HUDEP-2 (cell line): ENCODE data around the gene HRH4.
A peak's percentile ranks its signal among the peaks of the same experiment; 100 is the strongest.

Experiments used
- DNase-seq, 76 experiments: peaks; one replicate each; lab custom pipeline; 2025; ENCODE audit not compliant: unreplicated experiment in 76 of 76; lab: John Stamatoyannopoulos, UW

Gene HRH4, protein sequence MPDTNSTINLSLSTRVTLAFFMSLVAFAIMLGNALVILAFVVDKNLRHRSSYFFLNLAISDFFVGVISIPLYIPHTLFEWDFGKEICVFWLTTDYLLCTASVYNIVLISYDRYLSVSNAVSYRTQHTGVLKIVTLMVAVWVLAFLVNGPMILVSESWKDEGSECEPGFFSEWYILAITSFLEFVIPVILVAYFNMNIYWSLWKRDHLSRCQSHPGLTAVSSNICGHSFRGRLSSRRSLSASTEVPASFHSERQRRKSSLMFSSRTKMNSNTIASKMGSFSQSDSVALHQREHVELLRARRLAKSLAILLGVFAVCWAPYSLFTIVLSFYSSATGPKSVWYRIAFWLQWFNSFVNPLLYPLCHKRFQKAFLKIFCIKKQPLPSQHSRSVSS

DNA sequence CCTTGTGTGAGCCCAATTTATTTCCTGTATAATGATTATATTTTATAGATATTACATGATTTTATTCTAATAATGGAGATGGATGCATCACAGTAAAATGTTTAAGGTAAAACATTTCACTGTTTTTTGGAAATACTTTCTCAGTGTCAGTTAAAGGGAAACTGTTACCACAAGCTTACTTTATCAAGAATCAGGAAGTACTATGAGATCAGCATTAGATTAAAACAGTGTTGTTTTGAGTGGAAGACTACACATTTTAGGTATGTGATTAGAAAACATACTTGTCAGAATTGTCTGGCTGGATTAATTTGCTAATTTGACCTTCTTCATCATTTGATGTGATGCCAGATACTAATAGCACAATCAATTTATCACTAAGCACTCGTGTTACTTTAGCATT is at the start of gene HRH4:
Gene HRH4 (plus strand): TSS at position 250 of the 400 bp plus-strand sequence. CDS start 92 bp downstream, at position 342.
- no peak for DNase-seq

DNA sequence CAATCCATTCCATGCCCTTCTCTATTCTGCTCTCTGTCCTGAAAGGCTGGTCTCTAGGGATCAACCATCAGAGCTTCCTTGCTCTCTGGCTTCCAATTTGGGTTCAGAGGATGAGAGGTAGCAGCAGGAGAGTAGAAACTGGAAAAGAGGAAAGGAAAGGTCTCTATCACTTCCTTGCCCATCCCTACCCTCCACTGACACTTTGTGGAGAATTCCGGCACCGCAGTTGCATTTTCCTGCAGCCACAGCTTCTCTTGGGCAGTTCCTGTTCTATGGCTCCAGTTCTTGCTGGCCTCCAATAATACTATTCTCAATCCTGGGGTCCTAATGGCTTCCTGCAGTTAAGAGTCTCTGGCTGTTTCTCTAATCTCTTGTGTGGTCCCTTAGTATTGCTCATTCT is 47.3 kb upstream of the HRH4 start:
- no peak for DNase-seq

DNA sequence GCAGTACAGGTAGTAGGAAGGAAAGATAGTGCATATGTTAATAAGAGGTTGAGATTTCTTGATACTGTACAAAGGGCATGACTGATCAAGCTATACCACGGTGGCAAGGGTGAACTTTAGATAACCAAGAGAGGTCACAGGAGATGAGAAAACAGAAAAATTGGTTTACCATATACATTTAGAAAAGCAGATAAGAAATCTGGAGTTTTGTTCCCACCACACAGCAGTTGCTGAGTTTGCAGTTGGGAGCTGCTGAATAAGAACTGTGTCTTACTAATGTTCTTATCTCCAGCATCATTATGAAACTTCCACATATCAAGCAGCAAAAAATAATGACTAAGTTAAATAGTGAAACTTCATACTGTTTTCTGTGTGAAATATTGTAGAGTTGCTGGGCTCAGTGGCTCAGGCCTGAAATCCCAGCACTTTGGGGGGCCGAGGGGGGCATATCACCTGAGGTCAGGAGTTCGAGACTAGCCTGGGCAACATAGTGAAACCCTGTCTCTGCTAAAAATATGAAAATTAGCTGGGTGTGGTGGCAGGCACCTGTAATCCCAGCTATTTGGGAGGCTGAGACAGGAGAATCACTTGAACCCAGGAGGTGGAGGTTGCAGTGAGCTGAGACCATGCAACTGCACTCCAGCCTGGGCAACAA is 46.0 kb upstream of the HRH4 start:
- DNase-seq = no peak

DNA sequence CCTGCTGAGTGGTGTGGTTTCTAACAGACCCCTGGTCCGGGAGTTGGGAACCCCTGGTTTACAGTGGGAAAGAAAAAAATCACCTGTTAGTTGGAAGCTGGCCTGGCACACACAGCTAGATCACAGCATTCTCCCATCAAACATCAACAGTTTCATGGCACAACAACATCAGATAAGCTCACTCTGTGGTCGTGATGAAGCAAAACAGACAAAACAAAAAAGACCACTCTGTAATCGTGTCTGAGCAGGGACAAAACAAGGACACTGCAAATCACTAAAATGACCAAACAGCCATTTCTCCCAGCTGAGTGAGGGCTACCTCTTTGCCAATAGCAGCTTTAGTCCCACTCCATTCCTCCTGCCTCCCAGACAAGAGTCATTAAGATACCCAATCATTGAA is 43.0 kb upstream of the HRH4 start:
- no peak for DNase-seq

DNA sequence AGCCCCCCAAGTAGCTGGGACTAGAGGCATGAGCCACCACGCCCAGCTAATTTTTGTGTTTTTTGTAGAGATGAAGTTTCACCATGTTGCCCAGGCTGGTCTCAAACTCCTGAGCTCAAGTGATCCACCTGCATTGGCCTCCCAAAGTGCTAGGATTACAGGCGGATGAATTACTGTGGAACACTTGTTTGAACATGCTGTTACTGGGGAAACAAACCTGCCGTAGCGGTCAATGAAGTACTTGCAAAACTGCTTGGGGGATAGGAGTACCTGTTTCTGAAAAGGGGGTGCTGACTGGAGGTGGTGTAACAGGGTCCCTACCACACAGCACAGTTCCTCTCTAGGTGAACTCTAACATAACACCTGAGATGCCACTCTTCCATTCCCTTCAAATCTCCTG is 39.9 kb upstream of the HRH4 start:
- DNase-seq = no peak

DNA sequence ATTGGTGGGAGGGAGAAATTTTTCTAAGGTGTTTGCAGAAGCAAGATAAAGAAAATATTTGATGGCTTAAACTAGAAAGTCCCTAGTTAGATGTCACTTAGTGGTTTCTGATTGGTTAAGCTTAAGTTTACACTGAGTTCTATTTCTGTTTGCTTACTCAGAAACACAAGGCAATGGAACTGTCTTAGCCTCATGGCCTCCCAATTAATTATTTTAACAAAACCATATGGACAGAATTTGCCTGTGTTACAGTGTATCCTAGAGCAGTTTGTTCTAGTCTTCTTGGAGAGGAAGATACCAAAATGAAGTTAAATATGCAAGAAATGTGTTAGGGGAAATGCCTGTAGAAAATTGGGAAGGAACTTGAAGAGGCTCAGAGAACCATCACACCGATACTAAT is 38.6 kb upstream of the HRH4 start:
- no peak for DNase-seq

DNA sequence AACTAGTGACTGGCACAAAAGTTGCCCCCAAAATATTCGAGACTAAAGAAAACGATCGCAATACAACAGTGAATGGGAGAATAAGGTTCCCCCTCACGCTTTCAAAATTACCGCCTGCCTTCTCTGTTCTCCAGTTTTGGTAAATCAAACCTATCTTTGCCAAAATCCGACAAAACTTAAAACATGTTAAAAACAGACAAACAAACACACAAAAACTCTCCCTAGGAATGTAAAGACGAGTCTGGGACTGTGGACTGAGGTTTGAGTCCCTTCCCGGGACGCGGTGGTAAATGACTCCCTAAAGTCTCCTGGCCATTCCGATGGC is 34.4 kb upstream of the HRH4 start:
- no peak for DNase-seq

DNA sequence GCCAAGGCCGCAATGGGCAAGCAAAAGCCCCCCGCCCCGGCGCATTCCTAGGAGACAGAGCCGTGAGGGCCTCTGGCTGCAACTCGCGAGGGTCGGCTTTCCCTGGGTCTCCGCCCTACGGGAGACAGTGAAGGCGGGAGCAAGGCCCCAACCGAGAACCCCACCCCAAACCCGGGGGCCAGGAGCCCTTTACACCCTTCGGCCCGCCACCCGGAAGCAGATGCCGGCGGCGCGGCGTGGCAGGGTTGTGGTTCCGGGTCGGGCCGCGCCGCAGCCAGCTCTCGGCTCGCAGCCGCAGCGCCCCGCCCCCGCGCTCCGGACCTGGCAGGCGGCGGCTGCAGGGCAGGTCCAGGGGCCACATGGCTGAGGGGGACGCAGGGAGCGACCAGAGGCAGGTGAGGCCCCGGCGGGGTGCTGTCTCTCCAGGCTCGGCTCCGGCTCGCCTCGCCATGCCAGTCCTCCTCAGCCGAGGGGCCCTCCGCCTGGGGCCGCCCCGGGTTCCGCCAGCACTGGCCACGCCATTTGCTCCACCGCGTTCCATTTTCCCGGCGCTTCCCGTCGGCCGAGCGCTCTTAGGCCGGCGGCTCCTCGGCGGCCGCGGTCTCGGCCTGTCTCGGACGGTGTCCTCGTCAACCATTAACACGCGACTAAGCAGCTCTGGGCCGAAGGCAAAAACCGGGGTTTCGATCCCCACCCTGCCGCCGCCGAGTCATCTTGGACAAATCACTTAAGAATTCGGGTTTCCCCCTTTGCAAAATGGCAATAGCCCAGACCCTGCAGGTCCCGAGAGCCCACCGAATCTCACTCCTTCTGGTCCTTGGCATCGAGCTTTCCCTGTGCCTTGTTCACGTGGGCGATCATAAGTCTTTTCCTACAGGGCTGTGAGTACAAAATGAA is 33.8 kb upstream of the HRH4 start, which contains the start of gene IMPACT:
Gene IMPACT (plus strand): TSS at position 273 of the 897 bp plus-strand sequence. CDS start 87 bp downstream, at position 360.
- peak in 75 of 76 experiments; percentile 17 to 95 (median 80) for DNase-seq

DNA sequence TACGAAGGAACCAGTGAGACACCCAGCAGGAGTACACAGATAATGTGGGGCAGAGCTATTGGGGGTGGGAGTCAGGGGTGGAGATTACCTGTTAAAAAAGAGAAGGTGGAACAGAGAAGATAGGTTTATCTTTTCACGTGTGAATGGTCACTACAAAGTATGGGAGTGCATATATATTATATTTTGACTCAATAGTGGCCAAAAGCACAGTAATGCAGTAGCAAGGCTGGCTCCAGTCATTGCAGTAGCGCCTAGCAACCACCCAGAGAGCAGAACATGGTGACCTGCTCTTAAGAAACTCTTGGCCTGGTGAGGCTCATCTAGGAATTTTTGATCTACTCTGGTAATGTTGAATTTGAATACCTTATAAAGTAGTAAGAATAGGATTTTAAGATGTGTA is 33.0 kb upstream of the HRH4 start:
- DNase-seq = peak in 28 of 76 experiments; percentile 1 to 76 (median 28)

DNA sequence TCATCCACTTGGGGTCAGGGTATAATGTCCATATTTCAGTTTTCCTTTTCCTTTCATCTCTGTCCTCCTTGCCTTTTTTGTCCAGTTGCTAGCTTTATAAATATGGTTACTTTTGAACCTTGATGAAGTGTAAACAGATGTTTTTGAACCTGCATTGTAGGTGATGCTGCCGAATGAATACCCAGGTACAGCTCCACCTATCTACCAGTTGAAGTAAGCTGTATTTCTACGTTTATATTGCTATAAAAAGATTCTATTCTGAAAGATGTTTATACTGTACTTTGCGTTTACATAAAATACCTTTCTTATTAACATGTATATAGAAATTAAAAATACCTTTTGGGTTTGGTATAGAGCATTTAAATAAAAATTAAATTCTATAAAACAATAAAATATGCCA is 31.7 kb upstream of the HRH4 start:
- DNase-seq = no peak

DNA sequence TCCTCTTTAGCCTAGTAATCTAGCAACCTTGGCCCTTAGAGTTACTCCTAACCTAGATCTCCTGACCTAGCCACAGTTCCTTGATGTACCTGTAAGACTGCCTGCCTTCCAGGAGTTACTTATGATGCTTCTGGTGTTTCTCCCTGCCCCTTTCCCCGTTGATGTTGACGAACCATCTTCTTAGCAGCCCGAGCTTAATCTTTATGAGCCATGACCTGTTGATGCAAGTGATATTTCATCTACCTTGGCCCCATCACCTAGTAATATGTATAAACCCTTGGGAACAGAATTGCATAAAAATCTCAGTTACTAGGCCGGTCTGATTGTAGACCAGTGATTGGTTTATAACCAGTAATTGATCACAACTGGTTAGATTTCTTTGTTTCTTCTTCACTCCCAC is 31.2 kb upstream of the HRH4 start:
- no peak for DNase-seq

DNA sequence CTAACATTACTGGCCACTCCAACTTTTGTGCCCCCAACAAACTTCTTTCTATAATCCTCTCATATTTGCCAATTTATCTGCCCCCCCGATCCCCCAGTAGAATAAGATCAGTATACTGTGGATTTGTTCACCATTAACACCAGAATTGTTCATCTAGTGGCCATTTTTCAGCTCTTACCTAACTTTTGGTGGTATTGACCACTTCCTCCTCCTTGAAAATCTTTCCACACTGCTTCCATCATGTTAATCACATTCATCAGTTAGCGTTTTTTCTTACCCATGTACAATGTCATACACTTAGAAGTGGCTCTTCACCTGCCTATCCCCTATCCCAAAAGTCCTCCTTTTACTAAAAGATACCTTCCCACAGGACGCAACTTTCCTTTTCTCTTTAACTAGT is 27.8 kb upstream of the HRH4 start:
- DNase-seq = no peak

DNA sequence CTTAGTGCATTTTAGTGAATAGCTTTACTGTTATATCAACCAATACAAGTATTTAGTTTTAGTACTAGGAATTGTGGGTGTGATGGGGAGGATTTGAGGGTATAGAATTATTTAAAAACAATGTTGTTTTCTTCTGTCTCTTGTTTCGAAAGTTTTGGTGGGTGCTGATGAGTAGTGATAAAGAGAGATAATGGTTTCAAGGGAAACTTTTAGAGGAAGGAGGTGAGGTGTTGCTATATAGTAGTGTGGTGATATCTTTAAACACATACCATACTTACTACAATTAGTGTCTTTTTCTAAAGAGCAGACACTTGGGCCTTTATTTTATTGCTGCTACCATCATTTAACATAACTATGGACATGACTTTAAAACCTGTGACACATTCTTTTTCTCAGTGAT is 23.5 kb upstream of the HRH4 start:
- no peak for DNase-seq

DNA sequence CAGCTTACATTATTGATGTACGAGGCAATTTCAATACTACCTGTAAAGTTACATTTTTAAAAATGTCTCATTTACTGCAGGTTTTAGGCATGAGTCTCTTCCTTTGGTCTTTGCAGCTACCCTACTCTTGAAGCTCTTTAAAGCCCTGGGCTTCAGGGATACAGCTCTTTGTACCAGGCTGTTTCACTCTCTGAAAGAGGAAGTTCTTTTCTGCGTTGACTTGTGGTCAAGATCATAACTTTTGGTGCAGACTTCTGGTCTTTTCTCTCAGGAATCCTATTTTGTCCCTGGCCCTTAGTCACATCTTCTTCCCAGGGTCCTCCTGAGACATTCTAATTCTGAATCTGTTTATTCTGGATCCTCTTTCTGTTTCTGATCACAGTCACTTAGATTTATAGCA is 16.6 kb upstream of the HRH4 start:
- DNase-seq = peak in 1 of 76 experiments; percentile 24

DNA sequence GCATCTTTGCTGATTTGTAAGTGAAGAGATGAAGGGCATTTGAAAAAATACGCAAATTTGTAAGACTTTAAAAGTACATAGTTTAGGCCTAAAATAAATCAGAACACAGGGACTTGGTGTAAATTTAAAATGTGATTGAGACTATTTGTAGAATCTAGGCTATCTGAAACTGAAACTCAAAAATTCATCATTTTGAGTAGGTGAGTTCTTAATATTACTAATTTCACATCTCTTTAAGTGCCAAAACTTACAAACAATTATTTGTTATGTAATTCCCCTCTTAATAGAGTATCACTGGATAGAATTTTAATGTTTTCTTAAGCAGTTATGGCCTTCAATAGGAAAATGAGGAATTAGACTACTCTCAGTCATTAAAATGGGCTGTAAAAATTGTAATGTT is 14.0 kb upstream of the HRH4 start:
- no peak for DNase-seq

DNA sequence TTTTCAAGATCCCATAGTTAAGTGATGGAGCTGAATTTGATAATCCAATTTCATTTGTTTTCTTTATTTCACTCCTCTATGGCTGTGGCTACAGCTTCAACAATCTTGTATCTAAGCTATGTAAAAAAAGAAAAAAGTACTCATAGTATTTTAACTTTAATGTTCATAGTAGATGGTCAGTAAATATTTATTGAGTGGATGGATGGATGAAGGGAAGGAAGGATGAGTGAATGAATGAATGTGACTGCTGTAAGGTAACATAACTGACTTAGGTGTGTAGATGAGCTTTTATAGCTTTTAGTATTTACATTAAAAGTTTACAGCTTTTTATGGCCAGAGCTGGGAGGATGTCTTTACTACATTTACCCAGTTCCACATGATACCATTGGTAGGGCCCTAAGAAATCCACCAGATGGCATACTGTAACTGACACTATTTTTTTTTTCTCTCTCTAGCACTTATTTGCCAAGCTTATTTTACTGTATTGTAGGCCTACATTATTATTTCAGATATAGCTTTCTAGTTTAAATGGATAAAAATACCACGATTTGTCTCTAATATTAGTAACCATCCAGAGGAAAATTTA is 13.4 kb upstream of the HRH4 start:
- no peak for DNase-seq

DNA sequence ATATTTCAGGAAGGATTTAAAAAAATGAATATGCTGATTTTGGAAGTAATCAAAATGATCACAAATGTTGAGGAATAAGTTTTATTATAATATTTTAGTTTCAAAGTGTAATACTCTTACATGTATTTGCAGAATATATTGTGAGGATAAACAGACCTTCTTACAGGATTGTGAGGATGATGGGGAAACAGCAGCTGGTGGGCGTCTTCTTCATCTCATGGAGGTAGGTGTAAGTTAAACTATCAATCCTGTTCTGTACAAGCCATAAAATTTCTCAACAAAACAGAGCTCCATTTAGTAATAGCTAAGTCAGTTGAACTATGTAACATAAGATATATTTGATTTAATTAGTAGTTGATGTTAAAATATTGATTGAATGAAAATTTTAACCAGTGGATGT is 12.5 kb upstream of the HRH4 start:
- DNase-seq = no peak

DNA sequence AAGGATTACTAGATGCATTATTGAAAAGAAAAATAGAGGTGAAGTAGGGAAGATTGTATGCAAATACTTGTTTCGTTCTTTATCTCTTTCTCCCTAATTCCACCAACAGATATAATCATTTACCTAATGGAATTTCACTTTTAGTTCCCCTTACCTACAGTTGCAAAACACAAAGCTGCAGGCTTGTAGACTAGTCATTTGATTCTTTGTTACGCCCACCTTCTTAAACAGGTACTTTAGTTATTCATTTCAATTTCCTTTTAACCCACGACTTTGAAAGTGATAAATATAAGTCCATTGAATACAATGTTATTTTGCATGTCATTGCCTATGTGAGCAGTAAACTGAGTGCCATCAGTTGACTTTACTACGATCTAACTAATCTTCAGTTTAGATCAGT is 3.9 kb upstream of the HRH4 start:
- no peak for DNase-seq

DNA sequence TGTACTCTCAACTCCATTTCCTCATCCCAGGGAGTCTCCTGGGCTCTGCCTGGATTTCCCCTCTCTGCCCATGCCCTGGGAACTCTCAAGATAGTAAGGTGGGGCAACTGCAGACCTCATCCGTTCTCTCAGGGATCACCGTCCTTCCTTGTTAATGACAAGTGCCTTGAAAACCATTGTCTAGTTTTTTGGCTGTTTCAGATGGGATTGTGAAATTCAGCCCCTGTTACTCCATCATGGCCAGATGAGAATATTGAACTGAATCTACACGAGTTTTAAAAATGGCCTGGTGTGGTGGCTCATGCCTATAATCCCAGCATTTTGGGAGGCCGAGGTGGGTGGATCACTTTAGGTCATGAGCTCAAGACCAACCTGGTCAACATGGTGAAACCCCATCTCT is 665 bp upstream of the HRH4 start:
- DNase-seq = no peak

DNA sequence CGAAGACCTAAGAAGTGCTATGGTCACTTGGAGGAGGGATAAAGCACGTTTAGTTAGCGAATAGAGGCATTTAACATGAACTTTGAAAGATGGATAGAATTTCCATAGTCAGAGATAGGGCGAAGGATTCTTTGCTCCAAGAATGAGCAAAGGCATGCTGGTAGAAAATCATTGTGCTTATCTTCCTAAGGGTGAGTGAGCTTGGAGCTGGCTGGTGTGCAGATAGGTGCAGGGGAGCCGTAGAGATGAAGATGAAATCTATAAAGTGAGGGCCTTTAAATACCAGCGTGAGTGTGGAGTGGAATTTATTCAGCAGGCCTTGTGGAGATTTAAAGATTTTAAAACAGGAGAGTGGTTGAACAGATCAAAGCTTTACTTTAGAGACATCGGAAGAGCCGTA is 1.6 kb downstream of the HRH4 start:
- no peak for DNase-seq
